Kidney epithelial cell (primary cell): ENCODE results near the gene SLC29A3. TPM values are rescaled to one million over a fixed set of nuclear protein-coding genes. Genes with fewer than 3 reads are reported as not detected.

Experiments used
- DNase-seq: peaks from one replicate; pipeline ENCODE4 v3.0.0-alpha.2; 2010; ENCODE audit warnings: low read depth
- H3K27me3 ChIP-seq: 2 replicates; pipeline ENCODE4 v1.6.0; 2011; ENCODE audit warnings: low read length; ENCODE audit not compliant: control insufficient read depth, insufficient read depth
- H3K36me3 ChIP-seq: 2 replicates; pipeline ENCODE4 v1.5.1; 2011; ENCODE audit warnings: low read length; ENCODE audit not compliant: control insufficient read depth, insufficient read depth
- H3K4me3 ChIP-seq: 2 replicates; pipeline ENCODE4 v1.5.1; 2011; ENCODE audit warnings: low read depth, mild to moderate bottlenecking, control low read depth, low read length
- total RNA-seq: library from RNA; depleted of rRNA; stranded (reverse); fragments of >200 nt; gene quantifications from 2 replicates; pipeline ENCODE4 v1.2.3, GENCODE V29; 2015
- TF ChIP-seq, protein P1 (sequence below): IDR thresholded peaks from 2 replicates; pipeline ENCODE4 v1.5.1; 2011; ENCODE audit warnings: mild to moderate bottlenecking, moderate library complexity, low read length, control low read depth, inconsistent platforms; ENCODE audit not compliant: insufficient read depth, poor library complexity, severe bottlenecking

Gene SLC29A3
- total RNA-seq, 1 donor from 2014 or later: 3.6 TPM

DNA sequence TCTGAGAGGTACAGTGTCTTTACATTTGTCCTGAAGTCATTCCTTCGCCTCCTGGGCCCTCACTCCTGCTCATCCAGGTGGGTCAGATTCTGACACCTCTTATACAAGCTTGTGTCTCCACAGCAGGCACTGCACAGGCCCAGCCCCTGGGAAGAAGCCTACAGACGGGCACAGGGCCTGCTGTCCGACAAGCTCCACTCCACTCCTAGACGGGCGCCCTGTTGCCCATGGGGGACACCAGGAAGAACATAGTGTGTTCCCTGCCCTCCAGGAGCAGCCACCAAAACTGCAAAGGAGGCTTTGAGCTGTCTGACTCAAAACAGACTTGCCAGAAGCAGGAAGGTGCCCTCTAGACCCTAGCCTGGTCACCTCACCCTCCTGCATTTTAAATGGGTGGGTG, 45.6 kb upstream of the SLC29A3 start:
- H3K36me3 ChIP-seq: no peaks in the 10 kb centered on the region
- no peak overlapping the region for H3K4me3 ChIP-seq
- no peaks in the 10 kb centered on the region for H3K27me3 ChIP-seq
- no peak for DNase-seq
- TF ChIP-seq, protein P1, sequence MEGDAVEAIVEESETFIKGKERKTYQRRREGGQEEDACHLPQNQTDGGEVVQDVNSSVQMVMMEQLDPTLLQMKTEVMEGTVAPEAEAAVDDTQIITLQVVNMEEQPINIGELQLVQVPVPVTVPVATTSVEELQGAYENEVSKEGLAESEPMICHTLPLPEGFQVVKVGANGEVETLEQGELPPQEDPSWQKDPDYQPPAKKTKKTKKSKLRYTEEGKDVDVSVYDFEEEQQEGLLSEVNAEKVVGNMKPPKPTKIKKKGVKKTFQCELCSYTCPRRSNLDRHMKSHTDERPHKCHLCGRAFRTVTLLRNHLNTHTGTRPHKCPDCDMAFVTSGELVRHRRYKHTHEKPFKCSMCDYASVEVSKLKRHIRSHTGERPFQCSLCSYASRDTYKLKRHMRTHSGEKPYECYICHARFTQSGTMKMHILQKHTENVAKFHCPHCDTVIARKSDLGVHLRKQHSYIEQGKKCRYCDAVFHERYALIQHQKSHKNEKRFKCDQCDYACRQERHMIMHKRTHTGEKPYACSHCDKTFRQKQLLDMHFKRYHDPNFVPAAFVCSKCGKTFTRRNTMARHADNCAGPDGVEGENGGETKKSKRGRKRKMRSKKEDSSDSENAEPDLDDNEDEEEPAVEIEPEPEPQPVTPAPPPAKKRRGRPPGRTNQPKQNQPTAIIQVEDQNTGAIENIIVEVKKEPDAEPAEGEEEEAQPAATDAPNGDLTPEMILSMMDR: no peak

DNA sequence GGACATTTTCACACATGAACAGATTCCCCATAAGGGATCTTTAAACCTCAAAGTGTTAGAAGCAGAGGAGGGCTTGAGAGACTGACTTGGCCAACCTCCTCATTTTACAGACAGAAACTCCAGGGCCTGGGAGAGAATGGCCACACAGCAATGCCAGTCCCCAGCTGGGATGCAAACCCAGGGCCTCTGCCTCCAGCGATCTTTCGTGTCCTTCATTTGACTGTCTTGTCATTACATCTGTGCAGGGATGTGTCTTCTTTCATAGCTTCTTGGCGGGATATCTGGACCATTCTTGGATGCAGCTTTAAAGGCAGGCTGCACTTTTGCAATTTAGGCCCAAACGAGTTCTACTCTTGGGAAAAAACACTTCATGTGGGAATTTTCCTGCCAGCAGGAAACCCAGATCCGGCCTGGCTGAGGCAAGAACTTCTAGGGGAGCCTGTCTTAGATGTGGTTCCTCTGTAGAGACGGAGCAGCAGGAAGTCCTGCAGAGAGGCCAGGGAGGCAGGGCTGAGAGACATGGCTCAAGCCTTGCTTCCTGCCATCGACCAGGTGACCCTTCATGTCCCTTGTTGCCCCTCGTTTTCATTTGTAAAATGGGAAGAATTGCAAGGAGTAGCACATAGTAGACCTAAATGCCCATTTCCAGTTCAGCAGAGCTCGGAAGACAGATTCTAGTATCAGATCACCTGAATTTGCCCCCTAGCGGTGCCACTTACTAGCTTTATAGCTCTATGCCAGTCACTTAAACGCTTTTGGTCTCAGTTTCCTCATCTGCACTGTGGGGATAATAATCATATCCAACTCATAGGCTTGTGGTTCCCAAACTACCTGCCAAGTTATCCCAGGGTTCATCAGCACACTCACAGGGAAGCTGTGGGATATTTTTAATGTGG, 43.9 kb upstream of the SLC29A3 start:
- H3K36me3 ChIP-seq: no peaks in the 10 kb centered on the region
- no peak for DNase-seq
- TF ChIP-seq, protein P1: no peak

DNA sequence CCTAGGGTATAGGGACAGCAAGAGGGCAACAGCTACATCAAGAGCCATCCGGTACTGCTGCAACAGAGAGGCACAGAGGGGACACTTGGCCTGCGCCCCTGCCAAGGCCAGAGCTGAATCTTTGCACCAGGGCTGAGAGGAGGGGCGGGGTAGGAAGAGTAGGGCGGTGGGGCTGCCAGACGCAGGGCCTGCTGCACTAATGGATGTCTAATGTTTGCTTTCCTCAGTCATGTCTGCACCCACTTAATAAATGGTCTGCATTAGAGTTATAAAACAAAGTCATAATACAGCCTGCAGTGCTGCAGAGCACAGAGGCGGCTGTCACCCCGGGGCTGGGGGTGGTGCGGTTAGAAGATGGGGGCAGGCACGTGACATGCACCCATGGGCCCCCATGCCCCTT, 42.2 kb upstream of the SLC29A3 start:
- peaks cover 2% of the 10 kb centered on the region for H3K27me3 ChIP-seq
- H3K4me3 ChIP-seq: no peak overlapping the region
- DNase-seq: no peak
- TF ChIP-seq, protein P1: no peak
- no peaks in the 10 kb centered on the region for H3K36me3 ChIP-seq

More for the DNA sequence above, 43.9 kb upstream of the SLC29A3 start:
- Histone ChIP-seq H3K4me3 (no peak overlapping the region), H3K27me3 (peaks cover 2% of the 10 kb centered on the region)

DNA sequence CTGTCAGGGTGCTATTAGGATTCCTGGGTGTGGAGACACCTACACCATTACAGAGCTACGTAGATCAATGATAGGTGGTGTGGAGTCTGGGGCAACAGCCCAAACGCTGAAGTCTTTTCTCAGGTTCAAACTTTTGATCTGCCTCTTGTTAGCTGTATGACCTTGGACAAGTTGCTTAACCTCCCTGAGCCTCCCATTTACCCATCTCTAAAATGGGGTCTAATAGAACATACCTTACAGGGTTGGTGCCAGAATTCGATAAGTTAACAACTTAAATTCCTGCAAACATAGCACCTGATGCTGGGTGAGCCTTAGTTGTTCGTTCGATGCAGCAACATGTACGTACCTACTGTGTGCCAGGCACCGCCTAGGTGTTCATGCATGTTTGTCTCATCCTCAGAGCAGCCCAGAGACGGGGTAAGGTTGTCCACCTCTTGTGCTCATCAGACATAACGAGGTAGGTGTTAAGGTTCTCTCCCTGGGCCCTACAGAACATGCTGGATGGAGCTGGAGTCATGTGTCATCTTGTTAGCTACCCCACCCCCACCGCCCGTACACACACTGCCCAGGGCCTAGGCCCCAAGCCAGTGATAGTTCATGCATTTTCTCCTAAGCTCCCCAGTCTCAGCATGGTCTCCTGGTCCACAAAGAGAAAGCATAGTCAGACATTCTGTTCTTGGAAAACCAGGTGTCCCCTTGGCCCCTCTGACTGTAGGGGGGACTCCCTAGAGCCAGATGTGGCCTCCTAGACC, 41.0 kb upstream of the SLC29A3 start:
- no peak for DNase-seq
- Histone ChIP-seq H3K36me3 (no peaks in the 10 kb centered on the region), H3K4me3 (no peak overlapping the region), H3K27me3 (peaks cover 4% of the 10 kb centered on the region)
- TF ChIP-seq, protein P1: no peak

DNA sequence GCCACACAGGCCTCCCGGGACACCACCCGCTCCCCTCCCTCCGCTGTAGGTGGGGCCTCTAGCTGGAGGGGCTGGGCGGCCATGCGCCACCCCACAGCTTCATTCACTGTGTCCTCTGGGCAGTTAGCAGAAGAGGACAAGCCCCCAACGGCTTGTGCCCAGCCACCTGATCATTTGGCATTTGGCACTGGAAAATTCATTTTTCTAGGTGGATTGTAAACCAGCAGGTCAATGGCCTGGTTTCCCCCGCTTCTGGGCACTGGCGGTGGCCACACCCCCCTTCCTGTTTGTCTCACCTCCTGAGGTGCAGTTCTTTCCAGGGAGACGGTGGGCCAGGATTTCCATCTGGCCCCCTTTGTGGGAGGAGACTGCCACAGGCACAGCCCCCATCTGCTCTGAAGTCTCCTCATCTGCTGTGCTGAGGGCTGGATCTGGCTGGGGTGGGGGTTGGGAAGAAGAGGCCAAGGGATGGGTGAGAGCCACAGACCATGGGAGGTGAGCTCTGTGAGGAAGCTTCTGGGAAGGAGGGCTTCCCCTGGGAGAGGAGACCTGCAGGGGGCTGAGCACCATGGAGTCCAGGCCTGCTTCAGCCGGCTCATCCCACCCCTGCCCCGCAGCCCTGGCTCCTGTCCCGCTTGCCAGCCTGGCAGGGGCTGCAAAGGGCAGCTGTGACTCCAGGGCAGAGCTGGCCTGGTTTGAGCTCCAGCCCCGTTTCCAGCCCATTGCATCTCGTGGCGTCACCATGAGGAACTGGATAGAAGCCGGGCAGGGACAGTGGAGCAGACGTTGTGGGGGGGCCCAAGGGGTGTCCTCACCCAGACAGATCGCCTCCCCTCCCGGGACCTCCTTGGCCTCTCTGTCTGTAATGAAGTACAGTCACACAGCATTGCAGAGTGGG, 40.1 kb upstream of the SLC29A3 start:
- TF ChIP-seq, protein P1: no peak
- peaks cover 4% of the 10 kb centered on the region for H3K27me3 ChIP-seq
- no peaks in the 10 kb centered on the region for H3K36me3 ChIP-seq
- H3K4me3 ChIP-seq: no peak overlapping the region
- DNase-seq: no peak
